HG03064 (cell line): Measurements from ENCODE around the gene OVOL1.
"Not testable (repeated sequence)": the region's sequence is repeated elsewhere in the genome, so short reads cannot be mapped to it uniquely, and the experiment has no call there.

Experiments
- ATAC-seq: cut with Tn5 transposase; IDR thresholded peaks from one replicate; pipeline ENCODE4 v1.9.1; 2021; ENCODE audit warnings: low read depth; ENCODE audit not compliant: unreplicated experiment

OVOL1 gene

DNA sequence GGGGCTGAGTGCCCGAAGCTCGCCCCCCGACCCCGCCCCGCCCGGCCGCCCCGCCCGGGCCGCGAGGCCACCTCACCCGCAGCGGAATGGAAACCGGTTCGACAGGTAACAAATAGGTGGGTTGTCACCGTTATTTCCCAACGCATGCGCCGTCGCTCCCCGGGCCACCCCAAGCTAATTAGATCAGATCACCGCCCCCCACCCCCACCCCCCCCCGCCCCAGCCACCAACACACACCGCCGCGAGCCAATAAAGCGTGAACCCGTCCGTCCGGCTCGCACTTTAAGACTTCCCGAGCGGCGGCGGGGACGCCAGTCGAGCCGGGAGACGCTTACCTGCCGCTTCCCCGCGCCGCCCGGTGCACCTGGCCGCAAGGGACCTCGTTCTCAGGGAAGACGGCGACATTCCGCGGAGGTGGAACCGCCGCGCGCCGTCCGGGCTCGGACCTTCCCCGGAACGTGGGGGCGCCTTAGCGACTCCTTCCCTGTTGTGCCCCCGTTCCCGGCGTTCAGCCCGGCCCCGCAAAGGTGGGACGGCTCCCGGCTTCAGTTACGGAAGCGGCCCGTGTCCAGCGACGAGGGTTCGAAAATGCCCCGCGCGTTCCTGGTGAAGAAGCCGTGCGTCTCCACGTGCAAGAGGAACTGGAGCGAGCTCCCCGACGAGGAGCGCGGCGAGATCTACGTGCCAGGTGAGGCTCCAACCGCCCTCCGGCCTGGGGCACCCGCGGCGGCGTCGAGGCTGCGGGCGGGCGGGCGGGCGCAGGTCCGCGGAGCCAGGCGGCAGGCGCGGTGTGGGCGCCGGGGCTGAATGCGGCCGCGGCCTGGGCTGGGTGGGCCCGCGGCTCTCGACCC lies at the start of gene OVOL1:
TSS of gene OVOL1 (plus strand) at position 278 of the 851 bp plus-strand sequence. CDS start at position 589, 311 bp downstream.
- no peak for ATAC-seq

- no peak for ATAC-seq
Measured at GRCh38 chr11:65739022-65739421, 47.8 kb upstream of the OVOL1 start.

- no peak for ATAC-seq
Measured at GRCh38 chr11:65741185-65741584, 45.7 kb upstream of the OVOL1 start.

DNA sequence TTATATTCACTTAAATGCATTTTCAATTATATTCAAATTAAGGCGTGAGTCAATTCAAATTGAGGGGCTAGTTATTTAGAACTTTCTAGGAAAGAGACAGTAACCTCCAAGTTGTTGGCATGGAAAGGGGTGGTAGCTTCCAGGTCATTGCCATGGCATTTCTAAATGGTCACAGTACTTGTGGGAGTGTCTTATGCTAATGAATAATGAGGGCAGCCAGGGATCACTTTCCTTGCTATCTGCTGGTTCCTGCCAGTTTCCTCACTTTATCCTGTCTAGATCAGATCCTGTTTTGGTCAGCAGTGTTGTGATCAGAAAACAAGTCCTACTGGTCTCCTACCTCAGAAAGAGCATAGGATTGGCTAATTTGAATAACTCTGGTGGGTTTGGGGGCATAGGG lies 44.5 kb upstream of the OVOL1 start:
- ATAC-seq, result no peak

GRCh38 chr11:65743681-65744025 lies 43.2 kb upstream of the OVOL1 start:
- no peak for ATAC-seq

- ATAC-seq, result no peak
Measured at GRCh38 chr11:65744026-65744698, 42.7 kb upstream of the OVOL1 start.

- ATAC-seq, result no peak
Measured at GRCh38 chr11:65744699-65745042, 42.2 kb upstream of the OVOL1 start.

GRCh38 chr11:65745049-65745448 lies 41.8 kb upstream of the OVOL1 start:
- ATAC-seq, result no peak

DNA sequence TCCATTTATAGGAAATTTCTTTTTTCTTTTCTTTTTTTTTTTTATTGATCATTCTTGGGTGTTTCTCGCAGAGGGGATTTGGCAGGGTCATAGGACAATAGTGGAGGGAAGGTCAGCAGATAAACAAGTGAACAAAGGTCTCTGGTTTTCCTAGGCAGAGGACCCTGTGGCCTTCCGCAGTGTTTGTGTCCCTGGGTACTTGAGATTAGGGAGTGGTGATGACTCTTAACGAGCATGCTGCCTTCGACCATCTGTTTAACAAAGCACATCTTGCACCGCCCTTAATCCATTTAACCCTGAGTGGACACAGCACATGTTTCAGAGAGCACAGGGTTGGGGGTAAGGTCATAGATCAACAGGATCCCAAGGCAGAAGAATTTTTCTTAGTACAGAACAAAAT lies 24.7 kb upstream of the OVOL1 start:
- not testable (repeated sequence) for ATAC-seq

DNA sequence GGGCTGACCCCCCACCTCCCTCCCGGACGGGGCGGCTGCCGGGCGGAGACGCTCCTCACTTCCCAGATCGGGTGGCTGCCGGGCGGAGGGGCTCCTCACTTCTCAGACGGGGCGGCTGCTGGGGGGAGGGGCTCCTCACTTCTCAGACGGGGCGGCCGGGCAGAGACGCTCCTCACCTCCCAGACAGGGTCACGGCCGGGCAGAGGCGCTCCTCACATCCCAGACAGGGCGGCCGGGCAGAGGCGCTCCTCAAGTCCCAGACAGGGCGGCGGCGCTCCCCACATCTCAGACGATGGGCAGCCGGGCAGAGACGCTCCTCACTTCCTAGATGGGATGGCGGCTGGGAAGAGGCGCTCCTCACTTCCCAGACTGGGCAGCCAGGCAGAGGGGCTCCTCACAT lies 24.0 kb upstream of the OVOL1 start:
- not testable (repeated sequence) for ATAC-seq

DNA sequence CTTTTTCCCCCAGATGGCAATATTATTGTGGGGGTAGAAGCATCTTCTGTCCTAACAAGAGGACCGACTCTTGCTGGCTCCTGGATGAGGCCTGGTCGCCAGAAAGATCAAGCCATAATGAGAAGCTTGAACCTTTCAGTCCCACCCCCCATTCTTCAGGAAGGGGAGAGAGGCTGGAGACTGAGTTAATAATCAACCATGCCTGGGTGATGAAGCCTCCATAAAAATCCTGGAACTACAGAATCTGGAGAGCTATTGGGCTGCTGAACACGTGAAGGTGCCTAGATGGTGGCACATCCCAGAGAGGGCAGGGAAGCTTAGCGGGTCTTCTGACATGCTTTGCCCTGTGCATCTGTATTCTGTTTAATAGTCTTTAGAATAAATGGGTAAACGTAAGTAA lies 22.4 kb upstream of the OVOL1 start:
- no peak for ATAC-seq

DNA sequence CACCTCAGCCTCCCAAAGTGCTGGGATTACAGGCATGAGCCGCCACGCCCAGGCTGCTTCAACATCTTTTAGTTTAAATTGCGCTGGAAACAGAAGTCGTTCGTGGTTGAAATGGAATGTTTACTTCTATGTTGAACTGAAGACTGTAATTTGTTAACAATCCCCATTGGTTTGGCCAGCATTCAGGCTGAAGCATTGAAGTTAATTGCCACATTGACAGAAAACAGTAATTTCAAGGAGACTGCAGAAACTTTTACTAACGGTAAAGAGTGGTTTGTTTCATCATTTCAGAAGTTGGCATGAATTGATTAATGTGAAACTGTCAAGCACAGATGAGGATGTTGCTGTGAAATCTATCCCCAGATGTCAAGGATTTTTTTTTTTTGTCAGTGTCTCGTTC lies 20.3 kb upstream of the OVOL1 start:
- ATAC-seq, result no peak

GRCh38 chr11:65767406-65767805 lies 19.5 kb upstream of the OVOL1 start:
- ATAC-seq, result no peak

GRCh38 chr11:65767806-65768205 lies 19.1 kb upstream of the OVOL1 start:
- ATAC-seq, result not testable (repeated sequence)

- no peak for ATAC-seq
Measured at GRCh38 chr11:65770951-65771567, 15.8 kb upstream of the OVOL1 start.

GRCh38 chr11:65771589-65772112 lies 15.2 kb upstream of the OVOL1 start:
- no peak for ATAC-seq

- no peak for ATAC-seq
Measured at GRCh38 chr11:65773784-65774411, 13.0 kb upstream of the OVOL1 start.

- no peak for ATAC-seq
Measured at GRCh38 chr11:65774525-65775306, 12.1 kb upstream of the OVOL1 start.

GRCh38 chr11:65776196-65776595 lies 10.7 kb upstream of the OVOL1 start:
- no peak for ATAC-seq

DNA sequence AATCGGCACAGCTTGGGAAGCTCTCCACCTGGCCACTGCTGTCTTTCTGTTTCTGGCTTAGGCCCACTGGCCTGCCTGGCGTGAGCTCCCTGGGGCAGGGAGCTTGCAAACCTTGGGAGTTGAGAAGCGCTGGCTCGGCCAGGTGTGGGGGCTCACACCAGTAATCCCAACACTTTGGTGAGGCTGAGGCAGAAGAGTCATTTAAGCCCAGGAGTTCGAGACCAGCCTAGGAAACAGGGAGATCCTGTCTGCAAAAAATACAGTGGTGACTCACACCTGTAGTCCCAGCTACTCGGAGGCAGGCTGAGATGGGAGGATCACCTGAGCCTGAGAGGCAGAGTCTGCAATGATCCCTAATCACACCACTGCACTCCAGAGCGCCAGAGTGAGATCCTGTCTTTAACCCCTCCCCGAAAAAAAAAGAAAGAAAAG lies 10.1 kb upstream of the OVOL1 start:
- no peak for ATAC-seq
